NB4 (cell line): ENCODE measurements around the gene ME2.

Experiments used
- DNase-seq: peaks from one replicate; pipeline ENCODE4 v3.0.0; 2010; ENCODE audit warnings: low read depth
- H3K4me3 ChIP-seq: one replicate; pipeline ENCODE4 v1.5.1; 2011; ENCODE audit warnings: mild to moderate bottlenecking, low read depth, low read length, moderate library complexity
- MYC ChIP-seq: IDR thresholded peaks from 2 replicates; pipeline ENCODE4 v1.6.1; 2011; ENCODE audit warnings: low read depth, low read length
- POLR2A ChIP-seq: IDR thresholded peaks from 2 replicates; pipeline ENCODE4 v1.6.1; 2011; ENCODE audit warnings: mild to moderate bottlenecking; ENCODE audit not compliant: insufficient read length; ENCODE audit errors: extremely low read depth
- TF ChIP-seq, protein P1 (sequence below): IDR thresholded peaks from one replicate; pipeline ENCODE4 v1.5.1; 2012; ENCODE audit warnings: low read depth, low read length
- TF ChIP-seq, protein P2 (sequence below): IDR thresholded peaks from 2 replicates; pipeline ENCODE4 v1.6.1; 2011; ENCODE audit warnings: low read depth, low read length

ME2 gene

DNA sequence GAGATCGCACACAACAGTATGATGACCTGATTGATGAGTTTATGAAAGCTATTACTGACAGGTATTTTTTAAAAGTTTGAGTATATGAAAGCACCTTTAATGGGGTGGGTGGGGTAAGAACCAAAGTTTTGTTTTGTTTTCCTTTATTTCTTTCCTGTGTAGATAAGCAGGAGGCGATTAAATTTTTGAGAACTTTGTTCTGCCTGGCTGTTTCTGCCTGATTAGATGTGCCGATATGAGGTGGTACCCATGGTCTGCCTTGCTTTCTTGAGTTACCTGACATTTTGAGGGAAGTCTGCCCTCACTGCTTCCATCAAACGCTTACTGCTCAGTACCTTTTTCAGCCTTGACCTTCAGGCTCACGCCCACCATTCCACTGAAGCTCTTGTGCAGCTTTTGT, 39.2 kb downstream of the ME2 start:
- H3K4me3 ChIP-seq = no peak overlapping the region
- TF ChIP-seq, protein P1, sequence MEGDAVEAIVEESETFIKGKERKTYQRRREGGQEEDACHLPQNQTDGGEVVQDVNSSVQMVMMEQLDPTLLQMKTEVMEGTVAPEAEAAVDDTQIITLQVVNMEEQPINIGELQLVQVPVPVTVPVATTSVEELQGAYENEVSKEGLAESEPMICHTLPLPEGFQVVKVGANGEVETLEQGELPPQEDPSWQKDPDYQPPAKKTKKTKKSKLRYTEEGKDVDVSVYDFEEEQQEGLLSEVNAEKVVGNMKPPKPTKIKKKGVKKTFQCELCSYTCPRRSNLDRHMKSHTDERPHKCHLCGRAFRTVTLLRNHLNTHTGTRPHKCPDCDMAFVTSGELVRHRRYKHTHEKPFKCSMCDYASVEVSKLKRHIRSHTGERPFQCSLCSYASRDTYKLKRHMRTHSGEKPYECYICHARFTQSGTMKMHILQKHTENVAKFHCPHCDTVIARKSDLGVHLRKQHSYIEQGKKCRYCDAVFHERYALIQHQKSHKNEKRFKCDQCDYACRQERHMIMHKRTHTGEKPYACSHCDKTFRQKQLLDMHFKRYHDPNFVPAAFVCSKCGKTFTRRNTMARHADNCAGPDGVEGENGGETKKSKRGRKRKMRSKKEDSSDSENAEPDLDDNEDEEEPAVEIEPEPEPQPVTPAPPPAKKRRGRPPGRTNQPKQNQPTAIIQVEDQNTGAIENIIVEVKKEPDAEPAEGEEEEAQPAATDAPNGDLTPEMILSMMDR = no peak
- TF ChIP-seq MYC (no peak), POLR2A (no peak)
- no peak for DNase-seq

DNA sequence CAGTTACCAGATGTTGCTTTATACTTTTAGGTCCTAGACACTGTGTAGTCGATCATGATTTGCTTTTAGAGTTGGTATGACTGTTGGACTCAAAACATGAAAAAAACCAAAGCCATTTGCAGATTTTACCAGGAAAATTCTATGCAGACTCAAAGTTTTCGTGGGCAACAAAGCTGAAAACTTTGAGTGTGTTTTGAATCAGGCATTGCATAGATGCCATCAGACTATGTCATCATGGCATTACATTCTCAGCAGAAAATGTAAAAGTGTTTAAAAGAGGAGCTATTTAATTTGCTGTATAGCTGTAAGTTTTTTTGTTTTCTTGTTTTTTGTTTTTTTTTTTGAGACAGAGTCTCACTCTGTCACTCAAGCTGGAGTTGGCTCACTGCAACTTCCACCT, 45.5 kb downstream of the ME2 start:
- H3K4me3 ChIP-seq = no peak overlapping the region
- DNase-seq = no peak
- TF ChIP-seq, protein P1 = no peak
- TF ChIP-seq POLR2A (no peak), MYC (no peak)
- TF ChIP-seq, protein P2, sequence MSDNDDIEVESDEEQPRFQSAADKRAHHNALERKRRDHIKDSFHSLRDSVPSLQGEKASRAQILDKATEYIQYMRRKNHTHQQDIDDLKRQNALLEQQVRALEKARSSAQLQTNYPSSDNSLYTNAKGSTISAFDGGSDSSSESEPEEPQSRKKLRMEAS = no peak

DNA sequence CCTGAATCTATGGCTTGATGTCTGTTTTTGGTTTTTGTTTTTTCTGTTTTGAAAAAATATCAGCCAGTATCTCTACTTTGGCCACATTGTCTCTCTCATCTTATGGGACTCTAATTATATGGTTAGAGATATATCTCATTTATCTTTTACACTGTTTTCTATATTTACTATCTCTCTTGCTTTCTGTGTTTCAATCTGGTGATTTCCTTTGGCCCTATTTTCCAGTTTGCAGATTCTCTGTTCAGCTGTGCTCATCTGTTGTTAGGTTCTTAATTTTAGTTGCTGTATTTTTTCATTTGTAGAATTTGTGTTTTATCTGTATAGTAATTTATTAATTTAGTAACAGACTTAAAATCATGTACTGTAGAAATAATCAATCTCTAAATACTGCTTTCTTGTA, 47.6 kb downstream of the ME2 start:
- no peak overlapping the region for H3K4me3 ChIP-seq
- DNase-seq = no peak
- TF ChIP-seq POLR2A (no peak), MYC (no peak)
- TF ChIP-seq, protein P2 = no peak
- TF ChIP-seq, protein P1 = no peak

DNA sequence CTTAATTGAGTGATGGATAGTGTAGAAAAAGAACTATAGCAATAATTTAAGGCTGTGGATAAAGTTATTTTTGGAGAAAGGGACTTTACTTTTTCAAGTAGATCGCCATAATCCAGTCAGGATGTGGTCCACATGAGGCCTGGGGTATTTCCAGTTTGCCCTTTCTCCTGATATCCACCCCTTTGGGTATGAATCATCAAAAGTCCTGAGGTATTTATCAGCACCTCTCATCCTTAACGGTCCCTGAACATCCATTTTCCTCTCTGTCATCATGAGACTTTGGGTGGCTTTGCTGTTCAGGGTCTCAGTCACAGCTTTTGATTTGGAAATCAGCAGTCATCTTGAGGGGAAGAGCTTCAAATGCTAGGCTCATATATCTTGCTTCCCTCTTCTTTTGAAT, 49.6 kb downstream of the ME2 start:
- TF ChIP-seq, protein P2 = no peak
- TF ChIP-seq POLR2A (no peak), MYC (no peak)
- TF ChIP-seq, protein P1 = no peak
- no peak for DNase-seq
- H3K4me3 ChIP-seq = no peak overlapping the region

DNA sequence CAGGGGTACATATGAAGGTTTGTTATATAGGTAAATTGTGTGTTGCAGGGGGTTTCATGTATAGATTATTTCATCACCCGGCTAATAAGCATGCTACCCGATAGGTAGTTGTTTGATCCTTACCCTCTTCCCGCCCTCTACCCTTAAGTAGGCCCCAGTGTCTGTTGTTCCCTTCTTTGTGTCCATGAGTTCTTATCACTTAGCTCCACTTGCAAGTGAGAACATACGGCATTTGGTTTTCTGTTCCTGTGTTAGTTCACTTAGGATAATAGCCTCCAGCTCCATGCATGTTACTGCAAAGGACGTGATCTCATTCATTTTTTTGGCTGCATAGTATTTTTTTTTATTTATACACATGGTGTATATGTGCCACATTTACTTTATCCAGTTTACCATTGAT, 54.8 kb downstream of the ME2 start:
- no peak for DNase-seq
- TF ChIP-seq POLR2A (no peak), MYC (no peak)
- TF ChIP-seq, protein P2 = no peak
- TF ChIP-seq, protein P1 = no peak

More for the DNA sequence above, 54.8 kb downstream of the ME2 start:
- H3K4me3 ChIP-seq = no peak overlapping the region
